Measurements from ENCODE around the gene OR51D1. TPM values are rescaled to one million over a fixed set of nuclear protein-coding genes. Genes with fewer than 3 reads are reported as not detected.
A peak's percentile ranks its signal among the peaks of the same experiment; 100 is the strongest.

OR51D1 gene
- polyA plus RNA-seq = not detected

- Mint-ChIP-seq H3K27ac (no peak within 1 kb of the TSS), H3K9me3 (peaks cover 0 to 2% (median 0%) of the 10 kb centered on the region in 3 donors), H3K27me3 (peaks cover 1% of the 10 kb centered on the region), H3K4me1 (no peaks in the 10 kb centered on the region), H3K36me3 (peaks cover 1% of the 10 kb centered on the region), H3K4me3 (no peak within 1 kb of the TSS)
Measured at GRCh38 chr11:4636962-4637661, at the start of gene OR51D1. OR51D1 (plus strand) TSS chr11:4637477; CDS start chr11:4639791, 2,314 bp downstream.

GRCh38 chr11:4589017-4589416 lies 48.3 kb upstream of the OR51D1 start:
- Mint-ChIP-seq H3K4me1 (no peaks in the 10 kb centered on the region), H3K9me3 (no peaks in the 10 kb centered on the region), H3K27me3 (peaks cover 7% of the 10 kb centered on the region), H3K4me3 (no peak overlapping the region), H3K36me3 (peaks cover 3% of the 10 kb centered on the region), H3K27ac (no peak overlapping the region)

- peaks cover 4% of the 10 kb centered on the region for H3K27me3 Mint-ChIP-seq
- H3K36me3 Mint-ChIP-seq = peaks cover 9% of the 10 kb centered on the region
- no peaks in the 10 kb centered on the region for H3K9me3 Mint-ChIP-seq
- H3K27ac Mint-ChIP-seq = no peak within 1 kb of the TSS
- no peaks in the 10 kb centered on the region for H3K4me1 Mint-ChIP-seq
- no peak within 1 kb of the TSS for H3K4me3 Mint-ChIP-seq
Measured at GRCh38 chr11:4593739-4594138, 43.5 kb upstream of the OR51D1 start, which contains the start of gene OR52I1. OR52I1 (plus strand) TSS chr11:4594039; CDS start chr11:4594039, 0 bp downstream.

GRCh38 chr11:4605057-4605456 lies 32.2 kb upstream of the OR51D1 start:
- Mint-ChIP-seq H3K9me3 (no peaks in the 10 kb centered on the region), H3K27me3 (no peaks in the 10 kb centered on the region), H3K4me3 (peak overlapping the region in 1 of 4 donors; percentile 5), H3K36me3 (peaks cover 11% of the 10 kb centered on the region), H3K4me1 (peaks cover 27 to 39% (median 34%) of the 10 kb centered on the region in 3 donors), H3K27ac (no peak overlapping the region)

GRCh38 chr11:4606231-4607015 lies 30.9 kb upstream of the OR51D1 start:
- Mint-ChIP-seq H3K4me3 (peak overlapping the region; percentile 21 to 99 (median 96)), H3K4me1 (peaks cover 33 to 44% (median 39%) of the 10 kb centered on the region in 3 donors), H3K9me3 (no peaks in the 10 kb centered on the region), H3K27ac (no peak overlapping the region), H3K36me3 (peaks cover 4% of the 10 kb centered on the region), H3K27me3 (no peaks in the 10 kb centered on the region)

- H3K36me3 Mint-ChIP-seq = peaks cover 4% of the 10 kb centered on the region
- peaks cover 33 to 44% (median 39%) of the 10 kb centered on the region in 3 donors for H3K4me1 Mint-ChIP-seq
- H3K9me3 Mint-ChIP-seq = no peaks in the 10 kb centered on the region
- H3K27me3 Mint-ChIP-seq = no peaks in the 10 kb centered on the region
- peak overlapping the region; percentile 72 to 98 (median 98) for H3K27ac Mint-ChIP-seq
- H3K4me3 Mint-ChIP-seq = peak overlapping the region; percentile 95 to 99 (median 97)
Measured at GRCh38 chr11:4607096-4607495, 30.2 kb upstream of the OR51D1 start.

- Mint-ChIP-seq H3K36me3 (peaks cover 1% of the 10 kb centered on the region), H3K27me3 (no peaks in the 10 kb centered on the region), H3K4me1 (peaks cover 33 to 44% (median 39%) of the 10 kb centered on the region in 3 donors), H3K4me3 (peak within 1 kb of the TSS; percentile 95 to 99 (median 97)), H3K9me3 (no peaks in the 10 kb centered on the region), H3K27ac (peak within 1 kb of the TSS; percentile 72 to 98 (median 98))
Measured at GRCh38 chr11:4607781-4608666, 29.3 kb upstream of the OR51D1 start, which contains the start of gene TRIM68. TRIM68 (minus strand) TSS chr11:4608231; CDS start chr11:4605504, 2,727 bp downstream.

- peaks cover 33 to 44% (median 38%) of the 10 kb centered on the region in 3 donors for H3K4me1 Mint-ChIP-seq
- H3K27me3 Mint-ChIP-seq = no peaks in the 10 kb centered on the region
- no peaks in the 10 kb centered on the region for H3K36me3 Mint-ChIP-seq
- H3K9me3 Mint-ChIP-seq = no peaks in the 10 kb centered on the region
- peak overlapping the region; percentile 75 to 96 (median 86) for H3K4me3 Mint-ChIP-seq
- H3K27ac Mint-ChIP-seq = peak overlapping the region; percentile 33 to 78 (median 74)
Measured at GRCh38 chr11:4610258-4610935, 26.9 kb upstream of the OR51D1 start.

GRCh38 chr11:4611986-4612385 lies 25.3 kb upstream of the OR51D1 start:
- Mint-ChIP-seq H3K4me3 (no peak overlapping the region), H3K9me3 (no peaks in the 10 kb centered on the region), H3K36me3 (no peaks in the 10 kb centered on the region), H3K27me3 (no peaks in the 10 kb centered on the region), H3K27ac (no peak overlapping the region), H3K4me1 (peaks cover 27 to 33% (median 28%) of the 10 kb centered on the region in 3 donors)

- Mint-ChIP-seq H3K36me3 (no peaks in the 10 kb centered on the region), H3K4me1 (no peaks in the 10 kb centered on the region), H3K4me3 (no peak overlapping the region), H3K9me3 (no peaks in the 10 kb centered on the region), H3K27ac (no peak overlapping the region), H3K27me3 (peaks cover 9% of the 10 kb centered on the region)
Measured at GRCh38 chr11:4615856-4616444, 21.3 kb upstream of the OR51D1 start.

GRCh38 chr11:4619514-4619913 lies 17.8 kb upstream of the OR51D1 start:
- peaks cover 0 to 5% (median 0%) of the 10 kb centered on the region in 3 donors for H3K9me3 Mint-ChIP-seq
- H3K27me3 Mint-ChIP-seq = peaks cover 9% of the 10 kb centered on the region
- no peak overlapping the region for H3K4me3 Mint-ChIP-seq

GRCh38 chr11:4626207-4627099 lies 10.8 kb upstream of the OR51D1 start:
- peaks cover 2% of the 10 kb centered on the region for H3K36me3 Mint-ChIP-seq
- no peaks in the 10 kb centered on the region for H3K4me1 Mint-ChIP-seq
- H3K9me3 Mint-ChIP-seq = peaks cover 9 to 14% (median 11%) of the 10 kb centered on the region in 3 donors
- peaks cover 10% of the 10 kb centered on the region for H3K27me3 Mint-ChIP-seq
- H3K4me3 Mint-ChIP-seq = no peak overlapping the region
- peak overlapping the region in 1 of 3 donors; percentile 52 for H3K27ac Mint-ChIP-seq

More at GRCh38 chr11:4619514-4619913, 17.8 kb upstream of the OR51D1 start:
- Mint-ChIP-seq H3K4me1 (no peaks in the 10 kb centered on the region), H3K27ac (no peak overlapping the region), H3K36me3 (no peaks in the 10 kb centered on the region)

- Mint-ChIP-seq H3K4me1 (no peaks in the 10 kb centered on the region), H3K9me3 (peaks cover 0 to 2% (median 0%) of the 10 kb centered on the region in 3 donors), H3K4me3 (no peak overlapping the region), H3K27ac (no peak overlapping the region), H3K36me3 (peaks cover under 1% of the 10 kb centered on the region), H3K27me3 (peaks cover 7% of the 10 kb centered on the region)
Measured at GRCh38 chr11:4636136-4636535, 1.1 kb upstream of the OR51D1 start.

Data from IgD-negative memory B cell (primary cell).